Measurements from ENCODE around the gene NRG3.

DNA sequence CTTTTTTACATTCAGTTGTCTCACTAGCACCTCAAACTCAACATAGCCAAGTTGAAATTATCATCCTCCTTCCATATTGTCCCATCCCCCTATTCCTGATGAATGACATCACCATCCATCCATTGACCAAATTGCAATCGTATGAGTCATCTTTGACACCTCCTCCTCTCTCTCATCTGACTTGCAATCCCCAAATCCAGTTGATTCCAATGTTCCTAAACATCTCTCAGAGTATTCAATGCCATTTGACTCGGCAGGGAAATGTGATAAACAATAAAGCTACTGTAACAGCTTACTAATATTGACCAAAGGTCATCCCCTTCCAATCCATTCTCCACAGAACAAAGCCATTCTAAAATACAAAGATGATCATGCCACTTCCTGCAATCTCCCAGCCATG, 1047.8 kb downstream of the NRG3 start:
- no peak for TF ChIP-seq POLR2A (IDR thresholded peaks at IDR 0.05)
- TF ChIP-seq, protein P1, sequence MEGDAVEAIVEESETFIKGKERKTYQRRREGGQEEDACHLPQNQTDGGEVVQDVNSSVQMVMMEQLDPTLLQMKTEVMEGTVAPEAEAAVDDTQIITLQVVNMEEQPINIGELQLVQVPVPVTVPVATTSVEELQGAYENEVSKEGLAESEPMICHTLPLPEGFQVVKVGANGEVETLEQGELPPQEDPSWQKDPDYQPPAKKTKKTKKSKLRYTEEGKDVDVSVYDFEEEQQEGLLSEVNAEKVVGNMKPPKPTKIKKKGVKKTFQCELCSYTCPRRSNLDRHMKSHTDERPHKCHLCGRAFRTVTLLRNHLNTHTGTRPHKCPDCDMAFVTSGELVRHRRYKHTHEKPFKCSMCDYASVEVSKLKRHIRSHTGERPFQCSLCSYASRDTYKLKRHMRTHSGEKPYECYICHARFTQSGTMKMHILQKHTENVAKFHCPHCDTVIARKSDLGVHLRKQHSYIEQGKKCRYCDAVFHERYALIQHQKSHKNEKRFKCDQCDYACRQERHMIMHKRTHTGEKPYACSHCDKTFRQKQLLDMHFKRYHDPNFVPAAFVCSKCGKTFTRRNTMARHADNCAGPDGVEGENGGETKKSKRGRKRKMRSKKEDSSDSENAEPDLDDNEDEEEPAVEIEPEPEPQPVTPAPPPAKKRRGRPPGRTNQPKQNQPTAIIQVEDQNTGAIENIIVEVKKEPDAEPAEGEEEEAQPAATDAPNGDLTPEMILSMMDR (IDR thresholded peaks at IDR 0.05) = no peak
